ENCODE results near the gene FOS.
"Not testable (repeated sequence)": the region's sequence is repeated elsewhere in the genome, so short reads cannot be mapped to it uniquely, and the experiment has no call there.

FOS gene

GRCh38 chr14:75309561-75309960, 30.9 kb downstream of the FOS start:
- not testable (repeated sequence) for H3K4me1 ChIP-seq (ENCODE audit: control insufficient read depth, insufficient read depth, low read length); H3K4me3 ChIP-seq (ENCODE audit: low read depth, low read length); H3K9me3 ChIP-seq (ENCODE audit: control insufficient read depth, insufficient read depth, low read depth, low read length); H3K27ac ChIP-seq (ENCODE audit: low read depth, low read length); H3K9ac ChIP-seq (ENCODE audit: low read length); H3K36me3 ChIP-seq (ENCODE audit: control insufficient read depth, insufficient read depth, low read length); H3K27me3 ChIP-seq (ENCODE audit: control insufficient read depth, insufficient read depth, low read length)

DNA sequence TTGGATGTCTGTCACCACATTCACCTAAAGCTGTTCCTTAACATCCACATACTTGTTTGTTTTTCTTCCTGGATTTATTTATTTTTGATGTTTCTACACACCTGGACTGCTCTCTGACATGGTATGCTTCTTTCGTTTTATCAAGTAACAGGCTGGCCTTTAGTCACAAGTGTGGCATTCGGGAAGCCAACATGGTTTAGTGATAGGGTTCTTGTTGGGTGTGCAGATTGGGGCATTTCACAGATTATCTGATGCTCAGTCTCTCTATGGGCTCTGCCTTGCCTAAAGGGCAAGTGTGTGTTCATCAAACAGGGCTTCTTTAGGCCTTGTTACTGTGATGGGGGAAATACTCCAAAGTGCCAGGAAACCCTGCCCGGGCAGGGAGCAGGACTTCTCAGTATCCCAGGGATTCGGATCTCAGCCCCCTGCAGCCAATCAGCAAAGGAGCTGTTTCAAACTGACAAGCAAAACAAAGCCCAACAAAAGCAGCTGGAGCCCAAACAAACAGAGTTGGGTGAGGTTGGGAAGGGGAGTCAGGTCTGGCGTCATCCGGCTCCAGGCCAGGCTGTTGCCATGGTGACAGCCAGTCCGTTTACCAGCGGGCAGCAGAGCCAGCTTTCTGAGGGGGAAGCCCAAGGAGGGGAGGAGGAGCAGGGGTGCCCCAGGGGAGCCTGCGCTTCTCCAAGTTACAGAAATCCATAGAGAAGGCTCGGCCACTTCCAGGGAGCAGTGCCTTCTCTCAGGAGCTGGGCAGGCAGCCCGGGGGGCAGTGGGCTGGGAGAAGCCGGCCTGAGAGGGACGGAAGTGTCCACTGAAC, 31.9 kb downstream of the FOS start:
- Histone ChIP-seq H3K27me3 (ENCODE audit: control insufficient read depth, insufficient read depth, low read length) (no peaks in the 10 kb centered on the region), H3K27ac (ENCODE audit: low read depth, low read length) (no peak overlapping the region), H3K4me3 (ENCODE audit: low read depth, low read length) (no peak overlapping the region), H3K4me1 (ENCODE audit: control insufficient read depth, insufficient read depth, low read length) (peaks cover 9% of the 10 kb centered on the region; the same call in 1 of the 2 replicates), H3K36me3 (ENCODE audit: control insufficient read depth, insufficient read depth, low read length) (no peaks in the 10 kb centered on the region), H3K9ac (ENCODE audit: low read length) (no peak overlapping the region), H3K9me3 (ENCODE audit: control insufficient read depth, insufficient read depth, low read depth, low read length) (no peaks in the 10 kb centered on the region)

DNA sequence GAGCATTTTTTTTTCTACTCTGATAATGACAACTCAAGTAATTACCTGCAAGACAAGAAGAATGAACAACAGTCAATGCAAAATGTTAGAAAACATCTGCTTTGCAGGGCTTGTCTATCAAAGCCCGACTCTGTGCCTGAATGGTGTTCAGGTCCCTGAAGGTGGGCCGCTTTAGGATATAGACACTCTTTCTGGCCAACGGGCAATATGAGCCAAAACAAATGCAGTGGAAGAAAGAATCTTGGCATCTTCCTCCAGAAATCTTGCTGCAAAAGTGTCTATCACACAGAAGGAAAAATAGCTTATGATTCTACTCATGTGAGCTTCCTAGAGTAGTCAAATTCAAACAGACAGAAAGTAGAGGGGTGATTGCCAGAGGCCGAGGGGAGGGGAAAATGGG, 32.7 kb downstream of the FOS start:
- no peak overlapping the region for H3K27ac ChIP-seq (ENCODE audit: low read depth, low read length)
- H3K27me3 ChIP-seq (ENCODE audit: control insufficient read depth, insufficient read depth, low read length) = no peaks in the 10 kb centered on the region
- peaks cover 9% of the 10 kb centered on the region; the same call in 1 of the 2 replicates for H3K4me1 ChIP-seq (ENCODE audit: control insufficient read depth, insufficient read depth, low read length)
- H3K4me3 ChIP-seq (ENCODE audit: low read depth, low read length) = no peak overlapping the region
- no peaks in the 10 kb centered on the region for H3K36me3 ChIP-seq (ENCODE audit: control insufficient read depth, insufficient read depth, low read length)
- H3K9ac ChIP-seq (ENCODE audit: low read length) = no peak overlapping the region
- no peaks in the 10 kb centered on the region for H3K9me3 ChIP-seq (ENCODE audit: control insufficient read depth, insufficient read depth, low read depth, low read length)

- Histone ChIP-seq H3K27me3 (ENCODE audit: control insufficient read depth, insufficient read depth, low read length) (no peaks in the 10 kb centered on the region), H3K4me3 (ENCODE audit: low read depth, low read length) (no peak overlapping the region), H3K4me1 (ENCODE audit: control insufficient read depth, insufficient read depth, low read length) (peaks cover 7% of the 10 kb centered on the region; the same call in 1 of the 2 replicates), H3K27ac (ENCODE audit: low read depth, low read length) (no peak overlapping the region), H3K9ac (ENCODE audit: low read length) (no peak overlapping the region), H3K9me3 (ENCODE audit: control insufficient read depth, insufficient read depth, low read depth, low read length) (no peaks in the 10 kb centered on the region), H3K36me3 (ENCODE audit: control insufficient read depth, insufficient read depth, low read length) (no peaks in the 10 kb centered on the region)
These were observed 33.7 kb downstream of the FOS start for GRCh38 chr14:75312341-75312740.

- H3K4me1 ChIP-seq (ENCODE audit: control insufficient read depth, insufficient read depth, low read length) = peaks cover 5% of the 10 kb centered on the region; the same call in 1 of the 2 replicates
- H3K9ac ChIP-seq (ENCODE audit: low read length) = no peak overlapping the region
These were observed 34.7 kb downstream of the FOS start for GRCh38 chr14:75313294-75313693.

GRCh38 chr14:75315144-75315543, 36.5 kb downstream of the FOS start:
- no peaks in the 10 kb centered on the region; the same call in 1 of the 2 replicates for H3K27me3 ChIP-seq (ENCODE audit: control insufficient read depth, insufficient read depth, low read length)
- H3K27ac ChIP-seq (ENCODE audit: low read depth, low read length) = no peak overlapping the region
- H3K9me3 ChIP-seq (ENCODE audit: control insufficient read depth, insufficient read depth, low read depth, low read length) = no peaks in the 10 kb centered on the region
- H3K9ac ChIP-seq (ENCODE audit: low read length) = no peak overlapping the region
- no peak overlapping the region for H3K4me3 ChIP-seq (ENCODE audit: low read depth, low read length)
- peaks cover 5% of the 10 kb centered on the region; the same call in 1 of the 2 replicates for H3K4me1 ChIP-seq (ENCODE audit: control insufficient read depth, insufficient read depth, low read length)
- no peaks in the 10 kb centered on the region for H3K36me3 ChIP-seq (ENCODE audit: control insufficient read depth, insufficient read depth, low read length)

More at GRCh38 chr14:75313294-75313693, 34.7 kb downstream of the FOS start:
- Histone ChIP-seq H3K9me3 (ENCODE audit: control insufficient read depth, insufficient read depth, low read depth, low read length) (no peaks in the 10 kb centered on the region), H3K4me3 (ENCODE audit: low read depth, low read length) (no peak overlapping the region), H3K27me3 (ENCODE audit: control insufficient read depth, insufficient read depth, low read length) (no peaks in the 10 kb centered on the region; the same call in 1 of the 2 replicates), H3K36me3 (ENCODE audit: control insufficient read depth, insufficient read depth, low read length) (no peaks in the 10 kb centered on the region), H3K27ac (ENCODE audit: low read depth, low read length) (no peak overlapping the region)

GRCh38 chr14:75317148-75317547, 38.5 kb downstream of the FOS start:
- Histone ChIP-seq H3K36me3 (ENCODE audit: control insufficient read depth, insufficient read depth, low read length) (no peaks in the 10 kb centered on the region), H3K27ac (ENCODE audit: low read depth, low read length) (no peak overlapping the region), H3K4me1 (ENCODE audit: control insufficient read depth, insufficient read depth, low read length) (no peaks in the 10 kb centered on the region), H3K4me3 (ENCODE audit: low read depth, low read length) (no peak overlapping the region), H3K27me3 (ENCODE audit: control insufficient read depth, insufficient read depth, low read length) (no peaks in the 10 kb centered on the region; the same call in 1 of the 2 replicates), H3K9ac (ENCODE audit: low read length) (no peak overlapping the region), H3K9me3 (ENCODE audit: control insufficient read depth, insufficient read depth, low read depth, low read length) (no peaks in the 10 kb centered on the region)

- H3K9ac ChIP-seq (ENCODE audit: low read length) = no peak overlapping the region
These were observed 39.7 kb downstream of the FOS start for GRCh38 chr14:75318353-75318752.

DNA sequence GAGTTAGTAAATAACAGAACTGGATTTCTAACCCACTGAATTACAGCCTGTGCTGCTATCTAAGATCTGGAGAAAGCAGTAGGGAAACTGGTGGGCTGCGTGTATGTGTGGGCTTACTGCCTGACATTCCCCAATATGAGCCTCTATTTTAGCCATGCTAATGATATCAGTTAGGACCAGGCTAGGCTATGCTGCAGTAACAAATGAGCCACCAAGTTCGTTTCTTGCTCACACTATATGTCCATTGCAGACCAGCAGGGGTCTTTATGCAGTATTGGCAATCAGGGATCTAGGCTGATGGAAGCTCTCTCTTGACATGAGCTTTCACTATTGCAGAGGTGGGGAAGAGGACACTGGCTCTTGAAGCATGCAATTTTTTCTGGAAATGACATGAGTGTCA, 40.4 kb downstream of the FOS start:
- no peaks in the 10 kb centered on the region; the same call in 1 of the 2 replicates for H3K27me3 ChIP-seq (ENCODE audit: control insufficient read depth, insufficient read depth, low read length)
- H3K36me3 ChIP-seq (ENCODE audit: control insufficient read depth, insufficient read depth, low read length) = no peaks in the 10 kb centered on the region
- no peaks in the 10 kb centered on the region for H3K9me3 ChIP-seq (ENCODE audit: control insufficient read depth, insufficient read depth, low read depth, low read length)
- H3K4me3 ChIP-seq (ENCODE audit: low read depth, low read length) = no peak overlapping the region
- H3K4me1 ChIP-seq (ENCODE audit: control insufficient read depth, insufficient read depth, low read length) = peaks cover 6% of the 10 kb centered on the region; the same call in 1 of the 2 replicates
- no peak overlapping the region for H3K9ac ChIP-seq (ENCODE audit: low read length)
- no peak overlapping the region for H3K27ac ChIP-seq (ENCODE audit: low read depth, low read length)

More at GRCh38 chr14:75318353-75318752, 39.7 kb downstream of the FOS start:
- H3K9me3 ChIP-seq (ENCODE audit: control insufficient read depth, insufficient read depth, low read depth, low read length) = no peaks in the 10 kb centered on the region
- peaks cover 6% of the 10 kb centered on the region; the same call in 1 of the 2 replicates for H3K4me1 ChIP-seq (ENCODE audit: control insufficient read depth, insufficient read depth, low read length)
- H3K27ac ChIP-seq (ENCODE audit: low read depth, low read length) = no peak overlapping the region
- no peak overlapping the region for H3K4me3 ChIP-seq (ENCODE audit: low read depth, low read length)
- H3K27me3 ChIP-seq (ENCODE audit: control insufficient read depth, insufficient read depth, low read length) = no peaks in the 10 kb centered on the region; the same call in 1 of the 2 replicates
- H3K36me3 ChIP-seq (ENCODE audit: control insufficient read depth, insufficient read depth, low read length) = no peaks in the 10 kb centered on the region

- H3K27me3 ChIP-seq (ENCODE audit: control insufficient read depth, insufficient read depth, low read length) = no peaks in the 10 kb centered on the region; the same call in 1 of the 2 replicates
These were observed 41.6 kb downstream of the FOS start for GRCh38 chr14:75320196-75320595.

DNA sequence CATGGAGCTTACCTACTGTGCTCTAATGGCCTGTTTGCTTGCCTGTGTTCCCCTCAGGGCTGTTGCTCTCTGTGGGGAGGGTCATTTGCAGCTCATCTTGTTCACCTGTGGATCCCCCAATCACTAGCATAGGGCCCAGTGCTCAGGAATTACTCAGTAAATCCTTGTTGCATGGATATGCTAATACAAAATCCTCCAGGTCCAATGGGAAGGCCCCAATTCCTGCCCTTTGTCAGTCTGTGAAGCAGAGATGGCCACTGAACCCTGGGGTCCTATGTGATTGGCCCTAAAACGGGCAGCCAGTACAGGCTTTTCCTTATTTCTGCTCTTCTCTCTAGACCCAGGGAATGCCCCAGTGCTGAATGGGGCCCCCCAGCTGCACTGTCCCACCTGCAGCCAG, 44.1 kb downstream of the FOS start:
- Histone ChIP-seq H3K27me3 (ENCODE audit: control insufficient read depth, insufficient read depth, low read length) (no peaks in the 10 kb centered on the region), H3K4me3 (ENCODE audit: low read depth, low read length) (no peak overlapping the region), H3K9ac (ENCODE audit: low read length) (no peak overlapping the region), H3K4me1 (ENCODE audit: control insufficient read depth, insufficient read depth, low read length) (peaks cover 6% of the 10 kb centered on the region; the same call in 1 of the 2 replicates), H3K36me3 (ENCODE audit: control insufficient read depth, insufficient read depth, low read length) (no peaks in the 10 kb centered on the region), H3K9me3 (ENCODE audit: control insufficient read depth, insufficient read depth, low read depth, low read length) (no peaks in the 10 kb centered on the region), H3K27ac (ENCODE audit: low read depth, low read length) (no peak overlapping the region)

More at GRCh38 chr14:75320196-75320595, 41.6 kb downstream of the FOS start:
- no peaks in the 10 kb centered on the region for H3K9me3 ChIP-seq (ENCODE audit: control insufficient read depth, insufficient read depth, low read depth, low read length)
- H3K36me3 ChIP-seq (ENCODE audit: control insufficient read depth, insufficient read depth, low read length) = no peaks in the 10 kb centered on the region
- H3K4me1 ChIP-seq (ENCODE audit: control insufficient read depth, insufficient read depth, low read length) = peaks cover 6% of the 10 kb centered on the region; the same call in 1 of the 2 replicates
- H3K4me3 ChIP-seq (ENCODE audit: low read depth, low read length) = no peak overlapping the region
- no peak overlapping the region for H3K27ac ChIP-seq (ENCODE audit: low read depth, low read length)
- H3K9ac ChIP-seq (ENCODE audit: low read length) = no peak overlapping the region
